ENCODE measurements around the gene ETV7. TPM values are rescaled to one million over a fixed set of nuclear protein-coding genes. Genes with fewer than 3 reads are reported as not detected.

ETV7 gene
- polyA plus RNA-seq, 3 donors = 0.10 to 2.2 (median 1.5) TPM

- peaks cover 3 to 9% (median 3%) of the 10 kb centered on the region in 3 donors for H3K27me3 Mint-ChIP-seq (ENCODE audit: low read depth in 3 of 3)
- TF ChIP-seq, protein P1, sequence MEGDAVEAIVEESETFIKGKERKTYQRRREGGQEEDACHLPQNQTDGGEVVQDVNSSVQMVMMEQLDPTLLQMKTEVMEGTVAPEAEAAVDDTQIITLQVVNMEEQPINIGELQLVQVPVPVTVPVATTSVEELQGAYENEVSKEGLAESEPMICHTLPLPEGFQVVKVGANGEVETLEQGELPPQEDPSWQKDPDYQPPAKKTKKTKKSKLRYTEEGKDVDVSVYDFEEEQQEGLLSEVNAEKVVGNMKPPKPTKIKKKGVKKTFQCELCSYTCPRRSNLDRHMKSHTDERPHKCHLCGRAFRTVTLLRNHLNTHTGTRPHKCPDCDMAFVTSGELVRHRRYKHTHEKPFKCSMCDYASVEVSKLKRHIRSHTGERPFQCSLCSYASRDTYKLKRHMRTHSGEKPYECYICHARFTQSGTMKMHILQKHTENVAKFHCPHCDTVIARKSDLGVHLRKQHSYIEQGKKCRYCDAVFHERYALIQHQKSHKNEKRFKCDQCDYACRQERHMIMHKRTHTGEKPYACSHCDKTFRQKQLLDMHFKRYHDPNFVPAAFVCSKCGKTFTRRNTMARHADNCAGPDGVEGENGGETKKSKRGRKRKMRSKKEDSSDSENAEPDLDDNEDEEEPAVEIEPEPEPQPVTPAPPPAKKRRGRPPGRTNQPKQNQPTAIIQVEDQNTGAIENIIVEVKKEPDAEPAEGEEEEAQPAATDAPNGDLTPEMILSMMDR (IDR thresholded peaks at IDR 0.05) = no peak
- no peak overlapping the region for H3K9ac ChIP-seq (ENCODE audit: insufficient read depth, low read length, poor library complexity, severe bottlenecking)
These were observed 11.8 kb downstream of the ETV7 start for GRCh38 chr6:36375644-36376155.

GRCh38 chr6:36374972-36375371 lies 12.5 kb downstream of the ETV7 start:
- no peak for DNase-seq
- WGBS (ENCODE audit: insufficient coverage) = 92% methylated on average over 3 of the region's 8 CpGs
- Histone ChIP-seq H3K27me3 (ENCODE audit: control insufficient read depth in 2 of 2, insufficient read depth in 2 of 2, low read length in 2 of 2) (no peaks in the 10 kb centered on the region), H3K27ac (ENCODE audit: low read depth in 1 of 2, low read length in 2 of 2) (no peak overlapping the region), H3K9me3 (replicated peaks in 1 of 2; ENCODE audit: control insufficient read depth in 1 of 2, insufficient read depth in 1 of 2, low read length in 2 of 2) (no peaks in the 10 kb centered on the region), H3K4me1 (ENCODE audit: control insufficient read depth in 1 of 2, insufficient read depth in 2 of 2, low read length in 2 of 2) (peaks cover 7 to 13% of the 10 kb centered on the region in 2 donors), H2AFZ (ENCODE audit: insufficient read depth, low read depth, low read length, poor library complexity, severe bottlenecking) (no peak overlapping the region), H3K9ac (ENCODE audit: insufficient read depth, low read length, poor library complexity, severe bottlenecking) (no peak overlapping the region), H3K4me3 (replicated peaks in 1 of 3; ENCODE audit: low read depth in 2 of 3, low read length in 3 of 3) (no peak overlapping the region), H4K20me1 (ENCODE audit: insufficient read depth, low read length) (no peaks in the 10 kb centered on the region), H3K36me3 (replicated peaks in 1 of 2; ENCODE audit: control insufficient read depth in 1 of 2, insufficient read depth in 2 of 2, low read length in 2 of 2) (no peaks in the 10 kb centered on the region), H3K4me2 (replicated peaks; ENCODE audit: extremely low read depth, low read length, poor library complexity, severe bottlenecking) (no peak overlapping the region), H3K79me2 (ENCODE audit: insufficient read depth, low read length) (no peaks in the 10 kb centered on the region)
- peaks cover 0 to 1% (median 0%) of the 10 kb centered on the region in 7 donors for H3K9me3 Mint-ChIP-seq
- H3K27me3 Mint-ChIP-seq (ENCODE audit: low read depth in 3 of 3) = peaks cover 3 to 9% (median 3%) of the 10 kb centered on the region in 3 donors
- H3K36me3 Mint-ChIP-seq = peaks cover 3 to 26% of the 10 kb centered on the region in 2 donors
- H3K4me1 Mint-ChIP-seq = peaks cover 17% of the 10 kb centered on the region
- intact Hi-C loops (cut with micrococcal nuclease) = no loop called here
- no peak overlapping the region for H3K4me3 Mint-ChIP-seq
- TF ChIP-seq, protein P1 (IDR thresholded peaks at IDR 0.05) = no peak
- no peak overlapping the region for H3K27ac Mint-ChIP-seq

More at GRCh38 chr6:36375644-36376155, 11.8 kb downstream of the ETV7 start:
- Mint-ChIP-seq H3K27ac (no peak overlapping the region), H3K4me3 (no peak overlapping the region), H3K9me3 (peaks cover 0 to 1% (median 0%) of the 10 kb centered on the region in 7 donors), H3K4me1 (peaks cover 9% of the 10 kb centered on the region), H3K36me3 (peaks cover 3 to 24% of the 10 kb centered on the region in 2 donors)
- H3K27me3 ChIP-seq (ENCODE audit: control insufficient read depth in 2 of 2, insufficient read depth in 2 of 2, low read length in 2 of 2) = no peaks in the 10 kb centered on the region
- H2AFZ ChIP-seq (ENCODE audit: insufficient read depth, low read depth, low read length, poor library complexity, severe bottlenecking) = no peak overlapping the region
- peaks cover 0 to 6% of the 10 kb centered on the region in 2 donors for H3K4me1 ChIP-seq (ENCODE audit: control insufficient read depth in 1 of 2, insufficient read depth in 2 of 2, low read length in 2 of 2)
- no peaks in the 10 kb centered on the region for H3K79me2 ChIP-seq (ENCODE audit: insufficient read depth, low read length)
- 95% methylated on average over 20 of the region's 20 CpGs for WGBS (ENCODE audit: insufficient coverage)
- no peak overlapping the region for H3K4me3 ChIP-seq (replicated peaks in 1 of 3; ENCODE audit: low read depth in 2 of 3, low read length in 3 of 3)
- intact Hi-C loops (cut with micrococcal nuclease) = no loop called here
- no peak for DNase-seq
- no peak overlapping the region for H3K27ac ChIP-seq (ENCODE audit: low read depth in 1 of 2, low read length in 2 of 2)
- H3K36me3 ChIP-seq (replicated peaks in 1 of 2; ENCODE audit: control insufficient read depth in 1 of 2, insufficient read depth in 2 of 2, low read length in 2 of 2) = no peaks in the 10 kb centered on the region
- no peaks in the 10 kb centered on the region for H4K20me1 ChIP-seq (ENCODE audit: insufficient read depth, low read length)
- H3K9me3 ChIP-seq (replicated peaks in 1 of 2; ENCODE audit: control insufficient read depth in 1 of 2, insufficient read depth in 1 of 2, low read length in 2 of 2) = no peaks in the 10 kb centered on the region
- H3K4me2 ChIP-seq (replicated peaks; ENCODE audit: extremely low read depth, low read length, poor library complexity, severe bottlenecking) = no peak overlapping the region

Measured in CD14-positive monocyte (primary cell).